WI38 (cell line): ENCODE measurements around the gene TSPAN10.
A peak's percentile ranks its signal among the peaks of the same experiment; 100 is the strongest.

Experiments used
- H3K4me3 ChIP-seq: 2 replicates; pipeline ENCODE4 v1.5.1; 2011; ENCODE audit warnings: low read depth, mild to moderate bottlenecking, control low read depth, low read length
- TF ChIP-seq, protein P1 (sequence below): IDR thresholded peaks from 2 replicates; pipeline ENCODE4 v1.5.1; 2012; ENCODE audit warnings: low read depth, mild to moderate bottlenecking, control low read depth, low read length

The TSPAN10 gene

DNA sequence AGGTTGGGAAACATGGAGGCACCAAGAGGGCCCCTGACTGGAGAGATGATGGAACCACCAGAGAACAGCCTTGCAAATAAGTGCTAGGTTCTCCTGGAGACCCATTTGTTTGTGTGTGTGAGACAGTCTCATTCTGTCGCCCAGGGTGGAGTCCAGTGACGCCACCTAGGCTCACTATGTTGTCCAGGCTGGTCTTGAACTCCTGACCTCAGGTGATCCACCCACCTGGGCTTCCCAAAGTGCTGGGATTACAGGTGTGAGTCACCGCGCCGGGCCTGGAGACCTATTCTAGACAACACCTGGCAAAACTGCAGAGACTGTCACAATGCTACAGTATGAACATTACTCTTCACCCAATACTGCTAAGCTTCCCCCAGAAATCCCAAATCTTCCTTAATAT, 1.6 kb upstream of the TSPAN10 start:
- TF ChIP-seq, protein P1, sequence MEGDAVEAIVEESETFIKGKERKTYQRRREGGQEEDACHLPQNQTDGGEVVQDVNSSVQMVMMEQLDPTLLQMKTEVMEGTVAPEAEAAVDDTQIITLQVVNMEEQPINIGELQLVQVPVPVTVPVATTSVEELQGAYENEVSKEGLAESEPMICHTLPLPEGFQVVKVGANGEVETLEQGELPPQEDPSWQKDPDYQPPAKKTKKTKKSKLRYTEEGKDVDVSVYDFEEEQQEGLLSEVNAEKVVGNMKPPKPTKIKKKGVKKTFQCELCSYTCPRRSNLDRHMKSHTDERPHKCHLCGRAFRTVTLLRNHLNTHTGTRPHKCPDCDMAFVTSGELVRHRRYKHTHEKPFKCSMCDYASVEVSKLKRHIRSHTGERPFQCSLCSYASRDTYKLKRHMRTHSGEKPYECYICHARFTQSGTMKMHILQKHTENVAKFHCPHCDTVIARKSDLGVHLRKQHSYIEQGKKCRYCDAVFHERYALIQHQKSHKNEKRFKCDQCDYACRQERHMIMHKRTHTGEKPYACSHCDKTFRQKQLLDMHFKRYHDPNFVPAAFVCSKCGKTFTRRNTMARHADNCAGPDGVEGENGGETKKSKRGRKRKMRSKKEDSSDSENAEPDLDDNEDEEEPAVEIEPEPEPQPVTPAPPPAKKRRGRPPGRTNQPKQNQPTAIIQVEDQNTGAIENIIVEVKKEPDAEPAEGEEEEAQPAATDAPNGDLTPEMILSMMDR = no peak

DNA sequence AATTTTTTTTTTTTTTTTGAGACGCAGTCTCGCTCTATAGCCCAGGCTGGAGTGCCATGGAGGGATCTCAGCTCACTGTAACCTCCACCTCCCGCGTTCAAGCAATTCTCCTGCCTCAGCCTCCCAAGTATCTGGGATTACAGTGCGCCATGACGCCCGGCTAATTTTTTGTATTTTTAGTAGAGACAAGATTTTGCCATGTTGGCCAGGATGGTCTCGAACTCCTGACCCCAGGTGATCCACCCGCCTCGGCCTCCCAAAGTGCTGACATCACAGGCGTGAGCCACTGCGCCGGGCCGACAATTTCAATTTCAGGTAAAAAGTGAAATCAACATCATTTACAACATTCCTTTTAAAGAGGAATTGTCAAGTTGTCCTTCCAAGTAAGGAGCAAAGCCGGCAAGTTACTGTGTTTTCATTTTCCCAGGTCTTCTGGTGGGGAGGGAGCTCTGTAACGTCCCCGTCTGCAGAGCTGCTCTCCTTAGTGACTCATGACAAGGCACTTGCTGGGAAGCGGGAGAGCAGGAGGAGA, 957 bp upstream of the TSPAN10 start:
- peak overlapping the region; percentile 79 for H3K4me3 ChIP-seq
- TF ChIP-seq, protein P1 = no peak

More for the DNA sequence above, 1.6 kb upstream of the TSPAN10 start:
- H3K4me3 ChIP-seq = peak overlapping the region; percentile 79

DNA sequence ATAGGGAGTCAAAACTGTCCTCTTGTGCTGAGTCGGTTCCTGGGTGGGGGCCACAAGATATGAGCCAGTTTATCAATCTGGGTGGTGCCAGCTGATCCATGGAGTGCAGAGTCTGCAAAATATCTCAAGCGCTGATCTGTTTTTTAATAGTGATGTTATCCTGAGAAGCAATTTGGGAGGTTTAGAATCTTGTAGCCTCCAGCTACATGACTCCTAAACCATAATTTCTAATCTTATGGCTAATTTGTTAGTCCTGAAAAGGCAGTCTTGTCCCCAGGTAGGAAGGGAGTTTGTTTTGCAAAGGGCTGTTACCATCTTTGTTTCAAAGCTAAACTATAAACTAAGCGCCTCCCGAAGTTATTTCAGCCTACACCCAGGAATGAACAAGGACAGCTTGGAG, 1.7 kb downstream of the TSPAN10 start:
- TF ChIP-seq, protein P1 = no peak
- no peak overlapping the region for H3K4me3 ChIP-seq

DNA sequence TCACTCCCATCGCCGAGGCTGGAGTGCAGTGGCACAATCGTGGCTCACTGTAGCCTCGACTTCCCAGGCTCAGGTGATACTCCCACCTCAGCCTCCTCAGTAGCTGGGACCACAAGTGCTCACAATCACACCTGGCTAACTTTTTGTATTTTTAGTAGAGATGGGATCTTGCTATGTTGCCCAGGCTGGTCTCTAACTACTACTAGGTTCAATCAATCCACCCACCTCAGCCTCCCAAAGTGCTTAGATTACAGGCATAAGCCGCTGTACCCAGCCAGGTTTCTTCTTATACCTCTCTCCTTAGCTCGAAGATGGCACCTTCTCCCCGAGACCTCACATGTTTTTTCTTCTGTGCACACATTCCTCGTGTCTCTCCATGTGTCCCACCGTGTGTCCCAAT, 3.0 kb downstream of the TSPAN10 start:
- TF ChIP-seq, protein P1 = no peak
- H3K4me3 ChIP-seq = no peak overlapping the region

DNA sequence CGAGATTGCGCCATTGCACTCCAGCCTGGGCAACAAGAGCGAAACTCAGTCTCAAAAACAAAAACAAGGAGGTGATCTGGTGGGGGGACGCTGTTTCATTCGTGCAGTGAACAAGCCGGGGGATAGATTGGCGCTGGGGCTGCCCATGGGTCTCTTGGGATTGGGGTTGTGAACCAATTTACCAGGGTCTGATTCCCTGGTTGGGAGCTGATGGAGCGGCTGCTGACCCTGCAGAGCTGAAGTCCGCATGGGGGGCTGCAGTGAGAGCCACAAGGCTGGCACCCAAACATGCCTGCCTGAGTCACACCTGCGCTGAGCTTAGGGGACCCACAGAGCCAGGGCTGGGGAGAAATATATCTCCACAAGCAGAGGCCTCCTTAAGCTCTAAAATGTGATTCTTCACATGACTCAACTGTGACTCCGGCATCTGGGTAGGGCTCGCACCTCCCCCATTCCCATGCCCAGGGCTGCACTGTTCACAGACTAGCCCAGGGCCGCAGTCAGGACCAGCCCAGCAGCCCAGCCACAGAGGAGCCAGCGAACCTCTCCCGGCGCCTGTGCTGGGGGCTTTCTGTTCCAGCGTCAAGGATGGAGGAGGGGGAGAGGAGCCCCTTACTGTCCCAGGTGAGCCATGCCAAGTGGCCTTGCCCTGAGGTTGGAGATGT, 5.0 kb downstream of the TSPAN10 start:
- H3K4me3 ChIP-seq = peak overlapping the region; percentile 23; the same call in 1 of the 2 replicates
- TF ChIP-seq, protein P1 = no peak

DNA sequence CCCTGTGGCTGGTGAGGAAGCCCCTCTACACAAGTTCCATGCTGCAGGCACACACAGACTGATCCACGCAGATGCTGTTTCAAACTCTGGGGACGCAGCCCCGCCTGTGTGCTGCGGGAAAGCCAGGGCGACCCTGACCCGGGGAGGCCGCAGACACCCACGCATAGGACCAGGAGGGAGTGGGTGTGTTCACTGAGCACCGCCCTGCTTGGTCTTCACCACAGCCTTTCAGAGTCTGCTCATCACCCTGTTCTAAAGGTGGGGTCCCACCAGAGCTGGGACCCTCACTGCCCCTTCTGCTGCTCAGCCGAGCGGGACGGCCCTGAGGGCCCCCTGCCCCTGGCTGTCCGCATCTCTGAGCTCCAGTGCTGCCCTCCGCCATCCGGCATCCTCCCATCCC, 7.5 kb downstream of the TSPAN10 start:
- TF ChIP-seq, protein P1 = no peak
- no peak overlapping the region for H3K4me3 ChIP-seq
